HL-60 (cell line): ENCODE measurements around the gene AFF1.
A peak's percentile ranks its signal among the peaks of the same experiment; 100 is the strongest.

Source experiments
- DNase-seq, 2 experiments: peaks; one replicate each; pipeline ENCODE4 v3.0.0-alpha.2; 2010 to 2020; ENCODE audit warnings: low read depth in 1 of 2, low spot score in 1 of 2
- H3K27ac ChIP-seq: fragments of 250-450 bp; sonication (Bioruptor Pico); replicated peaks from 2 replicates; pipeline ENCODE4 v1.5.1; 2020; ENCODE audit warnings: mild to moderate bottlenecking, moderate library complexity
- H3K27me3 ChIP-seq: fragments of 250-450 bp; sonication (Bioruptor Pico); 2 replicates; pipeline ENCODE4 v1.5.1; 2021; ENCODE audit warnings: mild to moderate bottlenecking, moderate library complexity; ENCODE audit not compliant: insufficient read depth, poor library complexity, severe bottlenecking
- H3K4me3 ChIP-seq: replicated peaks from 2 replicates; pipeline ENCODE4 v1.5.1; 2011; ENCODE audit warnings: mild to moderate bottlenecking, control low read depth, low read length; ENCODE audit not compliant: insufficient read depth
- CTCF ChIP-seq: IDR thresholded peaks from one replicate; pipeline ENCODE4 v1.5.1; 2011; ENCODE audit warnings: low read length, control low read depth, inconsistent platforms; ENCODE audit not compliant: insufficient read depth
- GABPA ChIP-seq: IDR thresholded peaks from 2 replicates; pipeline ENCODE4 v1.6.1; 2012; ENCODE audit warnings: low read depth
- POLR2AphosphoS5 ChIP-seq: IDR thresholded peaks from 2 replicates; pipeline ENCODE4 v1.6.1; 2012; ENCODE audit warnings: low read depth
- REST ChIP-seq: IDR thresholded peaks from 2 replicates; pipeline ENCODE4 v1.6.1; 2012; ENCODE audit warnings: low read depth; ENCODE audit not compliant: insufficient replicate concordance
- SPI1 ChIP-seq: IDR thresholded peaks from 2 replicates; pipeline ENCODE4 v1.6.1; 2012; ENCODE audit warnings: low read depth, mild to moderate bottlenecking, borderline replicate concordance
- long read RNA-seq: library from polyadenylated mRNA; unstranded; transcript quantifications from one replicate; pipeline ENCODE4 v2.0.0, GENCODE V29; 2020

Gene AFF1
- long read RNA-seq, partial matches to known transcripts = 16 of 38 reads
- long read RNA-seq, other reads (novel, unspliced or antisense) = 20 of 38 reads

GRCh38 chr4:86934771-86935565 is at the start of gene AFF1:
Gene AFF1 (plus strand): TSS chr4:86935011. CDS start chr4:86948534, 13,523 bp downstream.
- Histone ChIP-seq H3K4me3 (peak within 1 kb of the TSS; percentile 92), H3K27ac (peak within 1 kb of the TSS; percentile 94), H3K27me3 (no peaks in the 10 kb centered on the region)
- peak; percentile 92 to 94 for DNase-seq
- TF ChIP-seq SPI1 = 0 out of 2 replicates have a peak, but pooled peaks have one; percentile 2
- TF ChIP-seq POLR2AphosphoS5 = peak; percentile 81; the same call in 1 of the 2 replicates
- no peak for TF ChIP-seq CTCF

- no peak overlapping the region for H3K4me3 ChIP-seq
- no peaks in the 10 kb centered on the region for H3K27me3 ChIP-seq
- TF ChIP-seq SPI1 (no peak), GABPA (no peak), REST (no peak), CTCF (no peak), POLR2AphosphoS5 (no peak)
- no peak overlapping the region for H3K27ac ChIP-seq
- no peak for DNase-seq
Measured at GRCh38 chr4:86890790-86891189, 44.0 kb upstream of the AFF1 start.

- H3K27me3 ChIP-seq = no peaks in the 10 kb centered on the region
- TF ChIP-seq POLR2AphosphoS5 (no peak), REST (no peak), SPI1 (peak; percentile 51; the same call in 1 of the 2 replicates), GABPA (no peak), CTCF (no peak)
- peak within 1 kb of the TSS; percentile 85 for H3K4me3 ChIP-seq
- H3K27ac ChIP-seq = no peak within 1 kb of the TSS
- peak in 1 of 2 experiments; percentile 64 for DNase-seq
Measured at GRCh38 chr4:86891762-86892635, 42.8 kb upstream of the AFF1 start, which contains the start of gene C4orf36. Gene C4orf36 (minus strand): TSS chr4:86892422. CDS start chr4:86891520, 902 bp downstream.
